Measurements from ENCODE around the gene EFHD1. TPM values are rescaled to one million over a fixed set of nuclear protein-coding genes. Genes with fewer than 3 reads are reported as not detected.
A peak's percentile ranks its signal among the peaks of the same experiment; 100 is the strongest.
"Not testable (repeated sequence)": the region's sequence is repeated elsewhere in the genome, so short reads cannot be mapped to it uniquely, and the experiment has no call there.

EFHD1 gene
- polyA plus RNA-seq, 1 donor from 2014 or later, result 0.73 TPM

- Mint-ChIP-seq H3K4me1 (peaks cover 0 to 2% (median 0%) of the 10 kb centered on the region in 3 donors), H3K27ac (no peak overlapping the region), H3K4me3 (no peak overlapping the region), H3K27me3 (peaks cover 3% of the 10 kb centered on the region), H3K36me3 (peaks cover 2% of the 10 kb centered on the region), H3K9me3 (no peaks in the 10 kb centered on the region)
These were observed 20.0 kb downstream of the EFHD1 start for GRCh38 chr2:232653441-232653840.

DNA sequence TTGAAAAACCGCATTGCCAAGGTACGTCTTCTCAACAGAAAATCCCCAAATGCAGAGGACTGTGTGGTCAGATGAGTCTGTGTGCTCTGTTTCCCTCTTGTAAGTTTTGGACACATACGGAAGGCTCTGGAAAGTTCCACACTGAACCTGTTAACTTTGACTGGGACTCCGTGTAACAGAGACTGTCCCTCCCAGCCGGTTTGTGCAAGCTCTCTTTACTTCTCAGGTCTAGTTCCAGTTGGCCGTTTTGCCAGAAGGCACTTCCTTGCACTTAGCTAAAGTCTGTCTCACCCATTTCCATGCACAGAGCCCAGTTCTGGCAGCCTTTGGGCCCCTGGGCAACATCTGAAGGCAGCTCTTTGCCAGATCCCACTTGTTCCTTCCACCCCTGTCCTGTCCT, 22.0 kb downstream of the EFHD1 start:
- Mint-ChIP-seq H3K4me3 (no peak overlapping the region), H3K9me3 (no peaks in the 10 kb centered on the region), H3K27ac (no peak overlapping the region)

GRCh38 chr2:232658217-232658785, 24.9 kb downstream of the EFHD1 start:
- Mint-ChIP-seq H3K27ac (no peak overlapping the region), H3K4me3 (no peak overlapping the region), H3K4me1 (no peaks in the 10 kb centered on the region), H3K36me3 (peaks cover 1% of the 10 kb centered on the region), H3K27me3 (peaks cover 7% of the 10 kb centered on the region), H3K9me3 (no peaks in the 10 kb centered on the region)

More for the DNA sequence above, 22.0 kb downstream of the EFHD1 start:
- Mint-ChIP-seq H3K27me3 (peaks cover 3% of the 10 kb centered on the region), H3K36me3 (peaks cover 2% of the 10 kb centered on the region), H3K4me1 (peaks cover 0 to 2% (median 0%) of the 10 kb centered on the region in 3 donors)

- H3K27me3 Mint-ChIP-seq, result peaks cover 7% of the 10 kb centered on the region
- H3K27ac Mint-ChIP-seq, result peak overlapping the region in 1 of 3 donors; percentile 82
- H3K4me1 Mint-ChIP-seq, result no peaks in the 10 kb centered on the region
- H3K9me3 Mint-ChIP-seq, result no peaks in the 10 kb centered on the region
- H3K36me3 Mint-ChIP-seq, result peaks cover 1% of the 10 kb centered on the region
- no peak overlapping the region for H3K4me3 Mint-ChIP-seq
These were observed 26.0 kb downstream of the EFHD1 start for GRCh38 chr2:232659359-232659758.

DNA sequence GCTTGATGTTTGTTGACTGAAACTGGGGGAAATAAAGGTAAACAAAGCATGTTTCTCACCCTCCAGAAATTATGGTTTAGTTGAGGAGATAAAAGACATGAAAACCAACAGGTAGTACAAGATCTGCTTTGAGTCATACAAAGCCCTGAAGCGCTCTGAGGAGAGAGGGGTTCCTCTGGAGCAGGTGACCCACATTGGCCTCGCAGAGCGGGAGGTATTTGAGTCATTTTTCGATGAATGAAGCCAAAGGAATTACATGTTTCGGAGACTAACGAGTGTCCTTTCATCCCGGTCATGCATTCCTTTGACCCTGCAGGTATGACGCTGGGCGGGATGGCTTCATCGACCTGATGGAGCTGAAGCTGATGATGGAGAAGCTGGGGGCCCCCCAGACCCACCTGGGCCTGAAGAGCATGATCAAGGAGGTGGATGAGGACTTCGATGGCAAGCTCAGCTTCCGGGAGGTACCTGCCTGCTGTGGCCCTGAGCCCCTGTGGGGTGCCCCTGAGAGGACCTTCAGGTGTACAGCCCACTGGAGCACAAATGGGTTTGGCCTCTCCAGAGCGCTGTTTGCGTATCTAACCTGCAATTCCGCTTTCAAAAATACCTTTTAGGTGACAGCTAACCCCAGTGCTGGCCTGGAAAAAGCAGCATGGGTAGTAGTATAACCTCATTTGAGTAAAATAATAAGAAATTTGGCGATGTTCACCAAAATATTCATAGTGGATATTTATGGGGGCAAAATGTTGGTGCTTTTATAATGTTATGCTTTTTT, 29.3 kb downstream of the EFHD1 start:
- Mint-ChIP-seq H3K27ac (no peak overlapping the region), H3K4me1 (no peaks in the 10 kb centered on the region), H3K36me3 (peaks cover 1% of the 10 kb centered on the region), H3K27me3 (peaks cover 4% of the 10 kb centered on the region), H3K9me3 (no peaks in the 10 kb centered on the region), H3K4me3 (no peak overlapping the region)

DNA sequence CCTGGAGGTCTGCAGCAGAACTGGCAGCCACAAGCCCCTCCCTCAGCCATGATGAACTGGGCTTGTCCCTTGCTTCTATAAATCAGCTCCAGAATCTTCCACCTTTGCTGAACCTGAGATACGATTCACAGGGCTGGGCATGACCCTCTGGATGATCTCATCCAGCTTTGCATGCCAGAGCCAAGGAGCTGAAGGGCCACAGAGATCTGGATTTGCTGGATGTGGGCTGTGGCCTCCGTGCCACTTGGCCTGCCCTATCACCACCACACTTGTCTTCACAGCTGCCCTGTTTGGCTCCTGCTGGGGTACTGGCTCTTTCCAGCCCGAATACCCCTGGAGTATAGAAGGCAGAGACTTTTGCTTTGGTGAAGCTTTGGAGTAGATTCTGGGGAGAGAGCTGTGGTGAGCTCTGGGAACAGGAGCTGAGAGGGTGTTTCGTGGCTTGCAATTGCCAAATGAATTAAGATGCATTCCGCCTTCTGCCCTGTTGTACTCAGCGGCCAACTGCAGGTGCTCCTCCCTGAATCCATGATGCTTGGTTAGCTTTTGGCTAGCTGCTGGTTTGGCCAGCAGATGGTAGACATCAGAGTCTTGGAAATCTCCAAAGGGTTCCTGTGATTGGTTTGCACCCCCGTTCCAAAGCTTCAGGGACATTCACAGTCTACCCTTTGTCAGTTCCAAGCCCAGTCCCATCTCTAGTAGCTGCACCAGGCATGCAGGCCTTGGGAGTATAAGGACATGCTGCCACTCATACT, 32.8 kb downstream of the EFHD1 start:
- no peak overlapping the region for H3K27ac Mint-ChIP-seq
- H3K27me3 Mint-ChIP-seq, result peaks cover 13% of the 10 kb centered on the region
- H3K9me3 Mint-ChIP-seq, result no peaks in the 10 kb centered on the region
- H3K4me1 Mint-ChIP-seq, result peaks cover 0 to 2% (median 0%) of the 10 kb centered on the region in 3 donors
- H3K4me3 Mint-ChIP-seq, result no peak overlapping the region
- peaks cover under 1% of the 10 kb centered on the region for H3K36me3 Mint-ChIP-seq

- H3K9me3 Mint-ChIP-seq, result no peaks in the 10 kb centered on the region
- no peaks in the 10 kb centered on the region for H3K36me3 Mint-ChIP-seq
- no peak overlapping the region for H3K4me3 Mint-ChIP-seq
- peaks cover 9% of the 10 kb centered on the region for H3K27me3 Mint-ChIP-seq
- H3K27ac Mint-ChIP-seq, result no peak overlapping the region
- peaks cover 0 to 2% (median 0%) of the 10 kb centered on the region in 3 donors for H3K4me1 Mint-ChIP-seq
These were observed 34.7 kb downstream of the EFHD1 start for GRCh38 chr2:232667989-232668583.

- Mint-ChIP-seq H3K4me1 (peaks cover 0 to 2% (median 0%) of the 10 kb centered on the region in 3 donors), H3K27ac (no peak overlapping the region), H3K27me3 (peaks cover 9% of the 10 kb centered on the region), H3K36me3 (no peaks in the 10 kb centered on the region), H3K9me3 (no peaks in the 10 kb centered on the region), H3K4me3 (no peak overlapping the region)
These were observed 35.5 kb downstream of the EFHD1 start for GRCh38 chr2:232668805-232669444.

GRCh38 chr2:232672588-232672987, 39.2 kb downstream of the EFHD1 start:
- H3K4me3 Mint-ChIP-seq, result no peak overlapping the region
- H3K27me3 Mint-ChIP-seq, result peaks cover 12% of the 10 kb centered on the region
- H3K36me3 Mint-ChIP-seq, result no peaks in the 10 kb centered on the region
- peaks cover 0 to 2% (median 0%) of the 10 kb centered on the region in 3 donors for H3K4me1 Mint-ChIP-seq
- H3K9me3 Mint-ChIP-seq, result no peaks in the 10 kb centered on the region
- H3K27ac Mint-ChIP-seq, result peak overlapping the region in 1 of 3 donors; percentile 4

DNA sequence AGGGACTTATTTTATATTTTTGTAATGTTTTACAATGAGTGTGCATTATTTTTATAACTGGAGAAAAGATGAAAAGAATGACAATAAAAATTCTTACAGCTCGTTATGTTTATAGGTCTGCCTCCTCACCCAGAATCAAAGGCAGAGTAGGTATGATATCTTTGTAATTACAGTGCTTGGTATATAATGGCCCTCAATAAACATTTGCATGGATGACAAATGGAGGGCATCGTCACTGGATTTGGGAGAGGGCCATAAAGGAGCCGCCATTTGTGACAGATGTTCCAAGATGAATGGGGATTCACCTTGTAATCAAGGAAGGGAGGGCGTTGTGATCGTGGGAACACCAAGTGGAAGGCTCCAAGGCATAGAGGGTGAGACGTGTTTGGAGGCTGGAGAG, 41.1 kb downstream of the EFHD1 start:
- no peaks in the 10 kb centered on the region for H3K36me3 Mint-ChIP-seq
- H3K27me3 Mint-ChIP-seq, result peaks cover 10% of the 10 kb centered on the region
- H3K4me1 Mint-ChIP-seq, result no peaks in the 10 kb centered on the region
- H3K27ac Mint-ChIP-seq, result no peak overlapping the region
- no peak overlapping the region for H3K4me3 Mint-ChIP-seq
- no peaks in the 10 kb centered on the region for H3K9me3 Mint-ChIP-seq

GRCh38 chr2:232675381-232675780, 42.0 kb downstream of the EFHD1 start:
- Mint-ChIP-seq H3K4me1 (no peaks in the 10 kb centered on the region), H3K36me3 (no peaks in the 10 kb centered on the region), H3K27ac (no peak overlapping the region), H3K27me3 (peaks cover 7% of the 10 kb centered on the region), H3K9me3 (no peaks in the 10 kb centered on the region), H3K4me3 (no peak overlapping the region)

- Mint-ChIP-seq H3K27ac (no peak overlapping the region), H3K4me1 (no peaks in the 10 kb centered on the region), H3K4me3 (no peak overlapping the region), H3K9me3 (no peaks in the 10 kb centered on the region), H3K27me3 (peaks cover 17% of the 10 kb centered on the region), H3K36me3 (no peaks in the 10 kb centered on the region)
These were observed 46.6 kb downstream of the EFHD1 start for GRCh38 chr2:232680006-232680405.

GRCh38 chr2:232681527-232681926, 48.1 kb downstream of the EFHD1 start:
- Mint-ChIP-seq H3K4me3 (no peak overlapping the region), H3K27me3 (peaks cover 15% of the 10 kb centered on the region), H3K36me3 (no peaks in the 10 kb centered on the region), H3K4me1 (no peaks in the 10 kb centered on the region), H3K9me3 (no peaks in the 10 kb centered on the region), H3K27ac (no peak overlapping the region)

- no peaks in the 10 kb centered on the region for H3K9me3 Mint-ChIP-seq
- no peaks in the 10 kb centered on the region for H3K4me1 Mint-ChIP-seq
- H3K36me3 Mint-ChIP-seq, result no peaks in the 10 kb centered on the region
- peaks cover 14% of the 10 kb centered on the region for H3K27me3 Mint-ChIP-seq
- H3K27ac Mint-ChIP-seq, result peak overlapping the region in 1 of 3 donors; percentile 33
- H3K4me3 Mint-ChIP-seq, result no peak overlapping the region
These were observed 50.0 kb downstream of the EFHD1 start for GRCh38 chr2:232683368-232683767.

GRCh38 chr2:232685391-232685790, 52.0 kb downstream of the EFHD1 start:
- H3K27ac Mint-ChIP-seq, H3K4me3 Mint-ChIP-seq, H3K36me3 Mint-ChIP-seq, H3K9me3 Mint-ChIP-seq, H3K4me1 Mint-ChIP-seq, H3K27me3 Mint-ChIP-seq: not testable (repeated sequence)

All from IgD-negative memory B cell (primary cell).